GM21786 (cell line): ENCODE data around the gene CACNA1S.

Experiments
- ATAC-seq: cut with Tn5 transposase; IDR thresholded peaks from one replicate; pipeline ENCODE4 v1.9.1; 2021; ENCODE audit not compliant: unreplicated experiment

The CACNA1S gene

GRCh38 chr1:201016943-201017827 is 95.0 kb downstream of the CACNA1S start:
- peak; percentile 31 for ATAC-seq

- no peak for ATAC-seq
Measured at GRCh38 chr1:201016211-201016651, 96.0 kb downstream of the CACNA1S start.

- no peak for ATAC-seq
Measured at GRCh38 chr1:201015551-201016091, 96.6 kb downstream of the CACNA1S start.

- ATAC-seq: no peak
Measured at GRCh38 chr1:201014816-201015200, 97.4 kb downstream of the CACNA1S start.

- no peak for ATAC-seq
Measured at GRCh38 chr1:201013991-201014815, 98.0 kb downstream of the CACNA1S start.

- no peak for ATAC-seq
Measured at GRCh38 chr1:201013031-201013485, 99.2 kb downstream of the CACNA1S start.

- ATAC-seq: no peak
Measured at GRCh38 chr1:201011616-201012015, 100.6 kb downstream of the CACNA1S start.

GRCh38 chr1:201009962-201010645 is 102.1 kb downstream of the CACNA1S start:
- no peak for ATAC-seq

- no peak for ATAC-seq
Measured at GRCh38 chr1:201008666-201009360, 103.4 kb downstream of the CACNA1S start.

- no peak for ATAC-seq
Measured at GRCh38 chr1:201007481-201007880, 104.7 kb downstream of the CACNA1S start.

- ATAC-seq: no peak
Measured at GRCh38 chr1:201006450-201006849, 105.8 kb downstream of the CACNA1S start.

- ATAC-seq: no peak
Measured at GRCh38 chr1:201004732-201005131, 107.5 kb downstream of the CACNA1S start.

- ATAC-seq: no peak
Measured at GRCh38 chr1:201004154-201004553, 108.1 kb downstream of the CACNA1S start.

GRCh38 chr1:201002510-201002909 is 109.7 kb downstream of the CACNA1S start:
- no peak for ATAC-seq

GRCh38 chr1:201001962-201002361 is 110.3 kb downstream of the CACNA1S start:
- ATAC-seq: no peak

GRCh38 chr1:201000391-201000790 is 111.8 kb downstream of the CACNA1S start:
- ATAC-seq: no peak

- ATAC-seq: no peak
Measured at GRCh38 chr1:200999667-201000066, 112.6 kb downstream of the CACNA1S start.

- no peak for ATAC-seq
Measured at GRCh38 chr1:200998323-200998722, 113.9 kb downstream of the CACNA1S start.

GRCh38 chr1:200992382-200993048 is 119.7 kb downstream of the CACNA1S start:
- ATAC-seq: no peak

- ATAC-seq: no peak
Measured at GRCh38 chr1:200991097-200991614, 121.1 kb downstream of the CACNA1S start.
